K562 (cell line): Measurements from ENCODE around the gene THBS2. TPM values are rescaled to one million over a fixed set of nuclear protein-coding genes. Genes with fewer than 3 reads are reported as not detected.

Experiments
- ATAC-seq: fragments of 200-7000 bp; cut with Tn5 transposase; 3 replicates; pipeline ENCODE4 v1.9.1; 2020; ENCODE audit warnings: moderate library complexity
- BruUV-seq: library from RNA; stranded (reverse); fragments of 400-500 nt; replicated peaks from 2 replicates; lab custom pipeline; 2021; lab: Mats Ljungman, UMichigan
- CTCF ChIA-PET: fragments of 300-600 bp; formaldehyde crosslinking; extraction: SDS; loops from one replicate; lab custom pipeline; 2021; ENCODE audit warnings: low intra/inter-chr PET ratio; lab: Yijun Ruan, JAX
- POLR2A ChIA-PET: fragments of 300-600, 350-650 bp; sonication (Branson Sonifier 250); formaldehyde crosslinking; extraction: SDS; loops from one replicate; lab custom pipeline; 2021; ENCODE audit warnings: antibody characterized with exemption, inconsistent platforms; lab: Yijun Ruan, JAX
- DNase-seq, 4 experiments: peaks; one replicate each; pipeline versions ENCODE4 v3.0.0 to v3.0.0-alpha.2; 2011 to 2018; ENCODE audit warnings: low spot score in 3 of 4, mixed read lengths in 3 of 4; ENCODE audit errors: extremely low read depth in 1 of 4
- FAIRE-seq: peaks from 2 replicates; lab custom pipeline; 2011; peaks lifted over from hg19 to GRCh38; lab: Jason Lieb, UNC
- H2AFZ ChIP-seq: 2 replicates; pipeline ENCODE4 v1.6.0; 2011; ENCODE audit warnings: low read depth, low read length, control low read depth, inconsistent platforms
- H3K27ac ChIP-seq: fragments of 200-600 bp; 3 replicates; pipeline ENCODE4 v1.8.0; 2011; ENCODE audit warnings: low read depth, mild to moderate bottlenecking, control low read depth, inconsistent platforms, low read length, moderate library complexity, mixed read lengths; ENCODE audit errors: extremely low read depth
- H3K27me3 ChIP-seq, 2 experiments: fragments of 300-600 bp in 1 of 2; 2 replicates in 1 of 2; 3 replicates in 1 of 2; pipeline versions ENCODE4 v1.6.0 to v1.8.0; 2011; ENCODE audit warnings: inconsistent platforms in 2 of 2, low read length in 2 of 2, mild to moderate bottlenecking in 1 of 2, mixed read lengths in 1 of 2, moderate library complexity in 1 of 2; ENCODE audit not compliant: control insufficient read depth in 2 of 2, insufficient read depth in 2 of 2
- H3K36me3 ChIP-seq: fragments of 300-600 bp; 3 replicates; pipeline ENCODE4 v1.8.0; 2011; ENCODE audit warnings: mild to moderate bottlenecking, low read length, inconsistent platforms; ENCODE audit not compliant: control insufficient read depth, insufficient read depth
- H3K4me1 ChIP-seq, 2 experiments: fragments of 200-600 bp in 1 of 2; replicated peaks in 1 of 2; 2 replicates in 1 of 2; 3 replicates in 1 of 2; pipeline versions ENCODE4 v1.5.1 to v1.8.0; 2011; ENCODE audit warnings: inconsistent platforms in 2 of 2, low read length in 2 of 2, mild to moderate bottlenecking in 1 of 2, mixed read lengths in 1 of 2, moderate library complexity in 1 of 2; ENCODE audit not compliant: control insufficient read depth in 2 of 2, insufficient read depth in 2 of 2
- H3K4me2 ChIP-seq: 2 replicates; pipeline ENCODE4 v1.6.1; 2011; ENCODE audit warnings: low read length, control low read depth, inconsistent platforms, mixed read lengths; ENCODE audit not compliant: insufficient read depth
- H3K4me3 ChIP-seq: fragments of 200-600 bp; sonication (generic), shearing (Covaris generic); 2 replicates; pipeline ENCODE4 v1.5.1; 2016; ENCODE audit warnings: control low read depth, inconsistent platforms
- H3K79me2 ChIP-seq: fragments of 200-600 bp; 3 replicates; pipeline ENCODE4 v1.8.0; 2011; ENCODE audit warnings: low read length, inconsistent platforms; ENCODE audit not compliant: control insufficient read depth, insufficient read depth
- H3K9ac ChIP-seq, 2 experiments: 2 replicates each; pipeline versions ENCODE4 v1.6.0 to v1.6.1; 2011; ENCODE audit warnings: low read depth in 2 of 2, low read length in 2 of 2, control low read depth in 1 of 2, inconsistent platforms in 1 of 2, mild to moderate bottlenecking in 1 of 2, mixed read lengths in 1 of 2; ENCODE audit not compliant: insufficient read depth in 1 of 2
- H3K9me1 ChIP-seq: one replicate; pipeline ENCODE4 v1.6.0; 2011; ENCODE audit warnings: inconsistent platforms, mild to moderate bottlenecking, low read length, moderate library complexity; ENCODE audit not compliant: control insufficient read depth, insufficient read depth
- H3K9me3 ChIP-seq: replicated peaks from 2 replicates; pipeline ENCODE4 v1.5.1; 2011; ENCODE audit warnings: low read depth, low read length, inconsistent platforms; ENCODE audit not compliant: control insufficient read depth, insufficient read depth
- H4K20me1 ChIP-seq: replicated peaks from 2 replicates; pipeline ENCODE4 v1.6.1; 2011; ENCODE audit warnings: low read length, inconsistent platforms, mixed read lengths; ENCODE audit not compliant: control insufficient read depth, insufficient read depth
- CREM ChIP-seq: IDR thresholded peaks from 2 replicates; pipeline ENCODE4 v1.6.1; 2014; ENCODE audit warnings: antibody characterized with exemption, low read depth
- IRF2 ChIP-seq: sonication (generic); formaldehyde crosslinking; IDR thresholded peaks from 2 replicates; pipeline ENCODE4 v1.8.1; 2022; ENCODE audit warnings: mild to moderate bottlenecking, missing genetic modification reagents
- WGBS: fragments of 100-300 bp; shearing (Covaris generic); methylation state at CpG from one replicate; pipeline ENCODE4 v1.1.6; 2016; ENCODE audit warnings: low coverage, mixed read lengths; ENCODE audit not compliant: insufficient coverage; ENCODE audit errors: missing lambda C conversion rate; 5-methylcytosine and 5-hydroxymethylcytosine counted together
- in situ Hi-C: fragments of 300-500 bp; cut with MboI; formaldehyde crosslinking; loops from 4 replicates; pipeline ENCODE4 v1.15.0; 2018; ENCODE audit warnings: inconsistent platforms, mixed read lengths
- intact Hi-C: fragments of 100-400 bp; cut with micrococcal nuclease; formaldehyde crosslinking; loops from 2 replicates; pipeline ENCODE4 v1.14.2; 2022
- polyA plus RNA-seq, 8 experiments: library from polyadenylated mRNA; depleted of rRNA in 4 of 8; stranded (reverse) in 5 of 8; unstranded in 3 of 8; fragments of >200 nt; fragmentation: Nextera tagmentation in 2 of 8; fragmentation: Illumina TruSeq in 1 of 8; extraction: Ambion mirVana in 2 of 8; extraction: Trizol in 1 of 8; gene quantifications; 2 replicates each; pipeline versions ENCODE4 v1.2.1 to v1.2.3, GENCODE V29; 2011 to 2014; ENCODE audit warnings: inconsistent platforms in 1 of 8, missing spikeins in 1 of 8
- total RNA-seq, 7 experiments: library from RNA; depleted of rRNA in 6 of 7; stranded (reverse); fragments of >200 nt in 6 of 7; fragmentation: Illumina TruSeq in 2 of 7; extraction: Trizol in 2 of 7; gene quantifications; 2 replicates each; pipeline versions ENCODE4 v1.2.1 to v1.2.3, GENCODE V29; 2011 to 2021; ENCODE audit warnings: low replicate concordance in 1 of 7

Gene THBS2
- total and polyA plus RNA-seq, 9 of the 15 experiments (the other 6 are each of a cell fraction or from before 2014, with no cell fraction given): 0.03 to 0.11 (median 0.03) TPM; not detected in 6

GRCh38 chr6:169213814-169214520 lies 39.7 kb downstream of the THBS2 start:
- Histone ChIP-seq H4K20me1 (no peaks in the 10 kb centered on the region), H3K27me3 (peaks cover 0 to 9% of the 10 kb centered on the region in 2 experiments; a peak in 1 of 5 replicates), H3K9me1 (no peaks in the 10 kb centered on the region), H3K9ac (peak overlapping the region in 1 of 2 experiments; percentile 11; a peak in 1 of 4 replicates), H2AFZ (peak overlapping the region; percentile 92; the same call in 1 of the 2 replicates), H3K79me2 (no peaks in the 10 kb centered on the region), H3K4me1 (peaks cover 0 to 13% of the 10 kb centered on the region in 2 experiments; a peak in 3 of 5 replicates), H3K4me3 (no peak overlapping the region), H3K36me3 (no peaks in the 10 kb centered on the region), H3K9me3 (peaks cover 7% of the 10 kb centered on the region; the same call in 1 of the 2 replicates), H3K27ac (no peak overlapping the region), H3K4me2 (no peak overlapping the region)
- POLR2A ChIA-PET: interaction anchor here (0.6 to 1.7 kb wide), 7 partner anchors 12 to 82 kb away, joined by 3 to 6 read pairs (median 3); no protein-coding TSS in a partner anchor
- WGBS: 71% methylated on average over 26 of the region's 27 CpGs
- FAIRE-seq (no peak), DNase-seq (no peak), ATAC-seq (no peak)
- no TSS peak for BruUV-seq
- TF ChIP-seq IRF2 (CRISPR knock-in tag) (0 out of 2 replicates have a peak, but pooled peaks have one; percentile 44), CREM (no peak)
- intact Hi-C loops: no loop called here
- in situ Hi-C loops: no loop called here
- CTCF ChIA-PET: no interaction called here
